Measurements from ENCODE around the gene ALCAM.

Gene ALCAM

GRCh38 chr3:105559856-105560255 is 193.1 kb downstream of the ALCAM start:
- DNase-seq (ENCODE audit: low read depth, low spot score) = no peak

GRCh38 chr3:105561876-105562275 is 195.2 kb downstream of the ALCAM start:
- Histone ChIP-seq H3K36me3 (ENCODE audit: insufficient read depth, insufficient read length, low read length) (no peaks in the 10 kb centered on the region), H3K9ac (ENCODE audit: insufficient read length, low read depth) (no peak overlapping the region), H3K4me3 (ENCODE audit: insufficient read length, low read depth) (no peak overlapping the region), H3K27me3 (ENCODE audit: insufficient read depth, insufficient read length) (no peaks in the 10 kb centered on the region), H3K9me3 (ENCODE audit: insufficient read depth, low read length) (no peaks in the 10 kb centered on the region), H3K4me1 (ENCODE audit: insufficient read depth, insufficient read length) (no peaks in the 10 kb centered on the region)
- no peak for DNase-seq (ENCODE audit: low read depth, low spot score)
- TF ChIP-seq YY1 (IDR thresholded peaks at IDR 0.05; ENCODE audit: insufficient read depth, insufficient read length) (no peak), ZNF274 (IDR thresholded peaks at IDR 0.05; ENCODE audit: low read depth, low read length) (no peak), SUZ12 (IDR thresholded peaks at IDR 0.05; ENCODE audit: extremely low read depth, insufficient read depth, insufficient read length) (no peak)

More at GRCh38 chr3:105559856-105560255, 193.1 kb downstream of the ALCAM start:
- no peak for TF ChIP-seq YY1 (IDR thresholded peaks at IDR 0.05; ENCODE audit: insufficient read depth, insufficient read length)
- TF ChIP-seq SUZ12 (IDR thresholded peaks at IDR 0.05; ENCODE audit: extremely low read depth, insufficient read depth, insufficient read length) = no peak
- no peak for TF ChIP-seq ZNF274 (IDR thresholded peaks at IDR 0.05; ENCODE audit: low read depth, low read length)
- H3K4me3 ChIP-seq (ENCODE audit: insufficient read length, low read depth) = no peak overlapping the region
- no peaks in the 10 kb centered on the region for H3K36me3 ChIP-seq (ENCODE audit: insufficient read depth, insufficient read length, low read length)
- no peaks in the 10 kb centered on the region for H3K9me3 ChIP-seq (ENCODE audit: insufficient read depth, low read length)
- H3K4me1 ChIP-seq (ENCODE audit: insufficient read depth, insufficient read length) = no peaks in the 10 kb centered on the region
- no peak overlapping the region for H3K9ac ChIP-seq (ENCODE audit: insufficient read length, low read depth)
- H3K27me3 ChIP-seq (ENCODE audit: insufficient read depth, insufficient read length) = no peaks in the 10 kb centered on the region

GRCh38 chr3:105564546-105565288 is 198.0 kb downstream of the ALCAM start:
- no peak for TF ChIP-seq SUZ12 (IDR thresholded peaks at IDR 0.05; ENCODE audit: extremely low read depth, insufficient read depth, insufficient read length)
- TF ChIP-seq YY1 (IDR thresholded peaks at IDR 0.05; ENCODE audit: insufficient read depth, insufficient read length) = no peak
- TF ChIP-seq ZNF274 (IDR thresholded peaks at IDR 0.05; ENCODE audit: low read depth, low read length) = no peak
- Histone ChIP-seq H3K9me3 (ENCODE audit: insufficient read depth, low read length) (no peaks in the 10 kb centered on the region), H3K4me3 (ENCODE audit: insufficient read length, low read depth) (no peak overlapping the region), H3K4me1 (ENCODE audit: insufficient read depth, insufficient read length) (no peaks in the 10 kb centered on the region), H3K27me3 (ENCODE audit: insufficient read depth, insufficient read length) (no peaks in the 10 kb centered on the region), H3K36me3 (ENCODE audit: insufficient read depth, insufficient read length, low read length) (no peaks in the 10 kb centered on the region), H3K9ac (ENCODE audit: insufficient read length, low read depth) (no peak overlapping the region)
- no peak for DNase-seq (ENCODE audit: low read depth, low spot score)

GRCh38 chr3:105571005-105571404 is 204.3 kb downstream of the ALCAM start:
- no peaks in the 10 kb centered on the region for H3K27me3 ChIP-seq (ENCODE audit: insufficient read depth, insufficient read length)
- TF ChIP-seq YY1 (IDR thresholded peaks at IDR 0.05; ENCODE audit: insufficient read depth, insufficient read length) (no peak), ZNF274 (IDR thresholded peaks at IDR 0.05; ENCODE audit: low read depth, low read length) (no peak), SUZ12 (IDR thresholded peaks at IDR 0.05; ENCODE audit: extremely low read depth, insufficient read depth, insufficient read length) (no peak)
- no peak for DNase-seq (ENCODE audit: low read depth, low spot score)
- H3K4me1 ChIP-seq (ENCODE audit: insufficient read depth, insufficient read length) = no peaks in the 10 kb centered on the region
- no peak overlapping the region for H3K4me3 ChIP-seq (ENCODE audit: insufficient read length, low read depth)
- H3K9ac ChIP-seq (ENCODE audit: insufficient read length, low read depth) = no peak overlapping the region
- no peaks in the 10 kb centered on the region for H3K36me3 ChIP-seq (ENCODE audit: insufficient read depth, insufficient read length, low read length)
- H3K9me3 ChIP-seq (ENCODE audit: insufficient read depth, low read length) = no peaks in the 10 kb centered on the region

- TF ChIP-seq SUZ12 (IDR thresholded peaks at IDR 0.05; ENCODE audit: extremely low read depth, insufficient read depth, insufficient read length) (no peak), ZNF274 (IDR thresholded peaks at IDR 0.05; ENCODE audit: low read depth, low read length) (no peak), YY1 (IDR thresholded peaks at IDR 0.05; ENCODE audit: insufficient read depth, insufficient read length) (no peak)
Measured at GRCh38 chr3:105572501-105572900, 205.8 kb downstream of the ALCAM start.

GRCh38 chr3:105579439-105579838 is 212.7 kb downstream of the ALCAM start:
- Histone ChIP-seq H3K4me3 (ENCODE audit: insufficient read length, low read depth) (no peak overlapping the region), H3K4me1 (ENCODE audit: insufficient read depth, insufficient read length) (no peaks in the 10 kb centered on the region), H3K9ac (ENCODE audit: insufficient read length, low read depth) (no peak overlapping the region), H3K27me3 (ENCODE audit: insufficient read depth, insufficient read length) (no peaks in the 10 kb centered on the region), H3K9me3 (ENCODE audit: insufficient read depth, low read length) (peaks cover 9% of the 10 kb centered on the region; the same call in 1 of the 2 replicates), H3K36me3 (ENCODE audit: insufficient read depth, insufficient read length, low read length) (no peaks in the 10 kb centered on the region)
- TF ChIP-seq SUZ12 (IDR thresholded peaks at IDR 0.05; ENCODE audit: extremely low read depth, insufficient read depth, insufficient read length) = no peak
- TF ChIP-seq YY1 (IDR thresholded peaks at IDR 0.05; ENCODE audit: insufficient read depth, insufficient read length) = no peak
- TF ChIP-seq ZNF274 (IDR thresholded peaks at IDR 0.05; ENCODE audit: low read depth, low read length) = no peak
- DNase-seq (ENCODE audit: low read depth, low spot score) = no peak

More at GRCh38 chr3:105572501-105572900, 205.8 kb downstream of the ALCAM start:
- Histone ChIP-seq H3K27me3 (ENCODE audit: insufficient read depth, insufficient read length) (no peaks in the 10 kb centered on the region), H3K4me1 (ENCODE audit: insufficient read depth, insufficient read length) (no peaks in the 10 kb centered on the region), H3K4me3 (ENCODE audit: insufficient read length, low read depth) (no peak overlapping the region), H3K36me3 (ENCODE audit: insufficient read depth, insufficient read length, low read length) (no peaks in the 10 kb centered on the region), H3K9me3 (ENCODE audit: insufficient read depth, low read length) (no peaks in the 10 kb centered on the region), H3K9ac (ENCODE audit: insufficient read length, low read depth) (no peak overlapping the region)
- no peak for DNase-seq (ENCODE audit: low read depth, low spot score)

- Histone ChIP-seq H3K9me3 (ENCODE audit: insufficient read depth, low read length) (peaks cover 9% of the 10 kb centered on the region; the same call in 1 of the 2 replicates), H3K27me3 (ENCODE audit: insufficient read depth, insufficient read length) (no peaks in the 10 kb centered on the region), H3K4me1 (ENCODE audit: insufficient read depth, insufficient read length) (no peaks in the 10 kb centered on the region), H3K9ac (ENCODE audit: insufficient read length, low read depth) (no peak overlapping the region), H3K4me3 (ENCODE audit: insufficient read length, low read depth) (no peak overlapping the region), H3K36me3 (ENCODE audit: insufficient read depth, insufficient read length, low read length) (no peaks in the 10 kb centered on the region)
- TF ChIP-seq SUZ12 (IDR thresholded peaks at IDR 0.05; ENCODE audit: extremely low read depth, insufficient read depth, insufficient read length) = no peak
- no peak for TF ChIP-seq ZNF274 (IDR thresholded peaks at IDR 0.05; ENCODE audit: low read depth, low read length)
- no peak for TF ChIP-seq YY1 (IDR thresholded peaks at IDR 0.05; ENCODE audit: insufficient read depth, insufficient read length)
- no peak for DNase-seq (ENCODE audit: low read depth, low spot score)
Measured at GRCh38 chr3:105580296-105580965, 213.7 kb downstream of the ALCAM start.

Data from NT2/D1 (cell line).